EH (cell line): Measurements from ENCODE around the gene MFF.

ENCODE experiments used
- DNase-seq: peaks from one replicate; pipeline ENCODE4 v3.0.0-alpha.2; 2015; ENCODE audit warnings: low read depth

The MFF gene

GRCh38 chr2:227324995-227325838 is at the start of gene MFF:
TSS of gene MFF (plus strand) at chr2:227325251. CDS start at chr2:227330666, 5,415 bp downstream.
- DNase-seq, result peak; percentile 91

GRCh38 chr2:227280895-227281294 is 44.2 kb upstream of the MFF start:
- peak; percentile 16 for DNase-seq

- no peak for DNase-seq
Measured at GRCh38 chr2:227285741-227286236, 39.3 kb upstream of the MFF start.

- DNase-seq, result no peak
Measured at GRCh38 chr2:227287771-227288170, 37.3 kb upstream of the MFF start.

GRCh38 chr2:227292314-227292713 is 32.7 kb upstream of the MFF start:
- DNase-seq, result no peak

GRCh38 chr2:227293531-227293930 is 31.5 kb upstream of the MFF start:
- DNase-seq, result no peak

- no peak for DNase-seq
Measured at GRCh38 chr2:227295806-227296205, 29.2 kb upstream of the MFF start.

GRCh38 chr2:227296671-227297405 is 28.2 kb upstream of the MFF start:
- no peak for DNase-seq

GRCh38 chr2:227301523-227301922 is 23.5 kb upstream of the MFF start:
- no peak for DNase-seq

GRCh38 chr2:227308784-227309183 is 16.3 kb upstream of the MFF start:
- no peak for DNase-seq

- no peak for DNase-seq
Measured at GRCh38 chr2:227310756-227311110, 14.3 kb upstream of the MFF start.

GRCh38 chr2:227311861-227312506 is 13.1 kb upstream of the MFF start:
- no peak for DNase-seq

GRCh38 chr2:227312579-227312978 is 12.5 kb upstream of the MFF start:
- DNase-seq, result no peak

- no peak for DNase-seq
Measured at GRCh38 chr2:227313310-227313709, 11.7 kb upstream of the MFF start.

- DNase-seq, result no peak
Measured at GRCh38 chr2:227317834-227318233, 7.2 kb upstream of the MFF start.

- DNase-seq, result no peak
Measured at GRCh38 chr2:227320305-227321094, 4.6 kb upstream of the MFF start.

- no peak for DNase-seq
Measured at GRCh38 chr2:227322530-227323205, 2.4 kb upstream of the MFF start.

- DNase-seq, result no peak
Measured at GRCh38 chr2:227323818-227324217, 1.2 kb upstream of the MFF start.

GRCh38 chr2:227324642-227324994 is 433 bp upstream of the MFF start:
- DNase-seq, result no peak

GRCh38 chr2:227325839-227326195 is 766 bp downstream of the MFF start:
- peak; percentile 68 for DNase-seq

GRCh38 chr2:227326783-227327182 is 1.7 kb downstream of the MFF start:
- no peak for DNase-seq

- no peak for DNase-seq
Measured at GRCh38 chr2:227335713-227336112, 10.7 kb downstream of the MFF start.
